Measurements from ENCODE around the gene POLR2L.

POLR2L gene

DNA sequence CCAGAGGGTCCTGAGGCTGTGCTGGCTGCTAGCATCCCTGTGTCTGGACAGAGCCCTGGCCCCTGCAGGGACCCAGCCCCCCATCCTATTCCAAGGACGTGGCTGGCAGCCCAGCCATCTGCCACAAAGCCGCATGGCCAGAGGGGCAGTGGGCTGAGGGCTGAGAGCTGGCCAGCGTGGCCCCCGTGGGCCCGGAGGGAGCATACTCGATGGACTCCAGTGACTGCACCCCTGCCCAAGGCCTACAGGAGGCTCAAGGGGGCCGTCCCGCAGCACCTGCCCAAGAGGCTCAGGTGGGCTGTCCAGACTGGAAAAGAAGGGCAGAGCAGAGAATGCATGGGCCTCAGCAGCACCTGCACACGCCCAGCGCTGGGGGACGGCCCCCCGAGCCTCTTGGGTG, 13.5 kb upstream of the POLR2L start:
- DNase-seq (ENCODE audit: low read depth) = no peak
- TF ChIP-seq, protein P1, sequence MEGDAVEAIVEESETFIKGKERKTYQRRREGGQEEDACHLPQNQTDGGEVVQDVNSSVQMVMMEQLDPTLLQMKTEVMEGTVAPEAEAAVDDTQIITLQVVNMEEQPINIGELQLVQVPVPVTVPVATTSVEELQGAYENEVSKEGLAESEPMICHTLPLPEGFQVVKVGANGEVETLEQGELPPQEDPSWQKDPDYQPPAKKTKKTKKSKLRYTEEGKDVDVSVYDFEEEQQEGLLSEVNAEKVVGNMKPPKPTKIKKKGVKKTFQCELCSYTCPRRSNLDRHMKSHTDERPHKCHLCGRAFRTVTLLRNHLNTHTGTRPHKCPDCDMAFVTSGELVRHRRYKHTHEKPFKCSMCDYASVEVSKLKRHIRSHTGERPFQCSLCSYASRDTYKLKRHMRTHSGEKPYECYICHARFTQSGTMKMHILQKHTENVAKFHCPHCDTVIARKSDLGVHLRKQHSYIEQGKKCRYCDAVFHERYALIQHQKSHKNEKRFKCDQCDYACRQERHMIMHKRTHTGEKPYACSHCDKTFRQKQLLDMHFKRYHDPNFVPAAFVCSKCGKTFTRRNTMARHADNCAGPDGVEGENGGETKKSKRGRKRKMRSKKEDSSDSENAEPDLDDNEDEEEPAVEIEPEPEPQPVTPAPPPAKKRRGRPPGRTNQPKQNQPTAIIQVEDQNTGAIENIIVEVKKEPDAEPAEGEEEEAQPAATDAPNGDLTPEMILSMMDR (IDR thresholded peaks at IDR 0.05; ENCODE audit: low read depth, low read length, missing control alignments) = no peak
- H3K4me3 ChIP-seq (ENCODE audit: low read depth, low read length) = no peak overlapping the region

DNA sequence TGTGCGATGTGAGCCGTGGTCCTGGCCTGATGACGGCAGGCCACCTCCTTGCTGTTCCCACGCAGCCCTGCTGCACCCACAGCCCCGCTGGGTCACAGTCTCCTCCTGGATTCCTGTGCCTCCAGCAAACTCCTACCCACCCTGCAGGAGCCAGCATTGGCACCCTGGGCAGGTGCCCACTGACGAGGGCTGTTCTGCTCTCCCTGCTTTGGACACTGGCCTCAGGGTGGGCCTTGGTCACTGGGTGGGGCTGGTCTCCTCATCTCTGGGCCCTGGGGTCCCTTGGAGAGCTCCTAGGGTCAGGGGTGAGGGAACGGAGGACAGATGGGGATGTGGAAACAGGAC, 13.0 kb upstream of the POLR2L start:
- no peak for DNase-seq (ENCODE audit: low read depth)
- no peak overlapping the region for H3K4me3 ChIP-seq (ENCODE audit: low read depth, low read length)
- TF ChIP-seq, protein P1 (IDR thresholded peaks at IDR 0.05; ENCODE audit: low read depth, low read length, missing control alignments) = no peak

DNA sequence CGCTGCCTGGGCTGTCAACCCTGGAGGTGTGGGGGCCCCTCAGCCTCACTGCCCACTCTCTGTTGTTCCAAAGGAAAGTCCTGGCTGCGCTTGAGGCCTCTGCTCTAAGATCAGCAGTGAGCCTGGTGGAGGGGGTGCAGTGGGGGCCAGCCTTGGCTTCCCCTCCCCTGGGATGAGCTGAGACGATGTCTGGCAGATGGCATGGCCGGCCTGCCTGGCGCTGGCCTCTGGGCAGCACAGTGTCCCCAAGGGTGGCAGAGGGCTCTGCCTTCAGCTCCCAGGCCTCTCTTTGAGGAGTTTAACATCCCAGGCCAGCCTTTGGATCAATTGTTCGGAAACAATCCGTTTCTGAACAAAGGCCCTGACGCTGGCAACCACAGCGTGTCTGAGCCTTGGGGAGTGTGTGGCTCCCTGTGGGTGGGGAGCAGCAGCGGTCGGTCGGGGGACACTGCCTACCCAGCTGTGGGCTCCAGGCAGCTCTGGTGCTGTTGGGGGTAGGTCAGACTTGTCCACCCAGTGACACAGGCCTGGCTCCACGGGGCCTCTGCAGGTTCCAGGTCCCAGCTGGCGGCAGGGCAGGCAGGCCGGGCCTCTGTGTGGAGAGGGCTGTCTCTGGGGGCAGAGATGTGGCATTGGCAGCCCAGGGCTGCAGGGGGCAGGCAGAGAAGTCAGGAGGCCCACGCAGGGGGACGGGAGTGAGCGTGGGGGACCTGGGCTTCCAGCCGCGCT, 12.4 kb upstream of the POLR2L start:
- TF ChIP-seq, protein P1 (IDR thresholded peaks at IDR 0.05; ENCODE audit: low read depth, low read length, missing control alignments) = no peak
- no peak overlapping the region for H3K4me3 ChIP-seq (ENCODE audit: low read depth, low read length)
- DNase-seq (ENCODE audit: low read depth) = no peak

DNA sequence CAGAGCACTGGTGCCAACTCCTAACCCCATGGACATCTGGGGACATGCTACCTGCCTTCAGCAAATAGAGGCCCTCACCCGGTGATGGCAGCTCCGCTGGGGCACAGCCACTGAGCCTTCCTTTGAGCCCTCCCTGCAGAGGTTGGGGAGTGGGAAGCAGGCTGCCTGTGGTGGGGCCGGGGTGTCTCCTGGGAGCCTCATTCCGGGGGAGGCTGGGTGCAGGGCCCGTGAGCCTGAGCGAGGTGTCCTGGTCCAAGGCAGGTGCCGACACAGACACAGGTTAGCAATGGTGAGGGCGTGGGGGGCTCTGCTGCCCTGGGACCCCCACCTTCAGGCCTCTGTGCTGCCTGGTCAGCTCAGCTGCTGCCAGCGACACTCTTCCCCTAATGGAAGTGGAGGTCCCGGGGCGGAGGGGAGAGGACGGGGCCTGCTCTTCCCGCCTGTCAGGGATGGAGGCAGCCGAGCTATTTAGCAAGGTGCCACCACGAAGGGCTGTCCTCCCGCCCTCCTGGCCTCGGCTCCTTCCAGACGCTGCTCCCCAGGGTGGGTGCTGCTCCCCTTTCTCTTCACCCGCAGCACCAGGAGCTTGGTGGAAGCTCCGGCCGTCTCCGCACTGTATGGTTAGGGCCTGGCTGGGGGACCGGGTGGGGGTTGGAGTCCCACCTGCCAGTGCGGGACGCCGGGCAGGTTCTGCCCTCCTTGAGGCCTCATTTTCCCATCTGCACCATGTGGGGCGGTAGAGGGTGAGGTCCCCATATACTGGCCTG, 11.5 kb upstream of the POLR2L start:
- DNase-seq (ENCODE audit: low read depth) = no peak
- TF ChIP-seq, protein P1 (IDR thresholded peaks at IDR 0.05; ENCODE audit: low read depth, low read length, missing control alignments) = no peak
- H3K4me3 ChIP-seq (ENCODE audit: low read depth, low read length) = no peak overlapping the region

DNA sequence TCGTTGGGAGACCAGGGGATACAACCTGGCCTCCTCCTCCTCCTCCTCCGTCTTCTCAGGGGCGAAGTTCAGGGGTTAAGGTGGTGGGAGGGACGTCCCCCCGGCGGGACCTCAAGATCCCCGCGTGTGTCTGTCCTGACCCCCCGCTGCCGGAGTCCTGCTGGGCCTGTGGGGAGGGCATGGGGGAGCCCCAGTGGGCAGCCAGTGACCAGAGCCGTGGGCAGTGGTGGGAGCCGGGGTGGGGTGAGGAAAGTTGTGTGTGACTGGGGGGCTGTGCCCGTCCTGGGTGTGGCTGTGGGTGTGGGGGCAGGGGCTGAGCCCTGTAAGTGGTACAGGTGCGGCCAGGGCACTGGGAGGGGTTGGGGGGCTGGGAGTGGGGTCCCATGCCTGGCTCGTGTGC, 10.4 kb upstream of the POLR2L start:
- TF ChIP-seq, protein P1 (IDR thresholded peaks at IDR 0.05; ENCODE audit: low read depth, low read length, missing control alignments) = no peak
- no peak for DNase-seq (ENCODE audit: low read depth)
- H3K4me3 ChIP-seq (ENCODE audit: low read depth, low read length) = no peak overlapping the region

DNA sequence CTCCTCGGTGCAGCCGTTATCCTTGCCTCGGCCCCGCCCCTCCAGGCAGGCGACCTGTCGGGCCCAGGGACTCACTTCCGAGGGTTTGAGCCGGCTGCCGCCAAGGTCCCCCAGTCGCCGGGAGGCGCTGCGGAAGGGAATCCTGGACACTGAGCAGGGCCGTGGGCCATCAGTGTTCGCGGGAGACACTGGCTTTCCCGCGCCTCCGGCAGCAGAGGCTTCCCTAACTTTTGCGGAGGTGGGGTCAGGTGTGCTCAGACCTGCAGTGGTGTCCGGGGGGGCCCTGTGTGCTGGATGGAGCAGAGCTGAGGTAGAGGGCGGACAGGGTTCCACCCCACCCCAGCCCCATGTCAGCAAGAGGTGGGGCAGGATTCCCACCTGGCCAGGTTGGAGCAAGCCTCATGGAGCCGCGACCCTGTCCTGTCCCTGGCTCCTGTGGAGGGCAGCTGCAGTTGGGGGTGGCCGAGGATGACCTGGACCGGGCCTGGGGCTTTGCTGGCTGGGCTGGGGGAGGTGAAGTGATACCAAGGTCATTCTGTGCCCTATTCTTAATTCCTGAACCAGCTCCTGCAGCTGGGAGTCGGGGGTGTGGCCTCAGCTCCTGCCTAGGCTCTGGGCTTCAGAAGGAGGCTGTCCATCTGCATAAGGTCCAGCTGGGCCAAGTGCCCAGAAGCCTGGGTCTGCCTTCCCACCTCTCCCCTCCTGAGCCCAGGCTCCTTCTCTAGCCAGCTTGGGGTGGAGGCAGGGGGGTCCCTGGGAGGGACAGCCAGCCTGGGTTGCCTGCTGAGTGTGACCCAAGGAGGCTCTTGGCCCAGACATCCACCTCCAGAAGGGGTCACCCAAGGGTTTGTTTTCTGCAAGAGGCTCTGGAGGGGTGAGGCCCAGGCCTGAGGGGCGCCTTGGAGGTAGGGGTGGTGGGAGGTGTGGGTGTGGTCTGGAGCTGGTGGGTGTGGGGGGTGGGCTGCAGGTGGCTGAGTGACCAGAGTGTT, 8.7 kb upstream of the POLR2L start:
- DNase-seq (ENCODE audit: low read depth) = no peak
- no peak overlapping the region for H3K4me3 ChIP-seq (ENCODE audit: low read depth, low read length)
- TF ChIP-seq, protein P1 (IDR thresholded peaks at IDR 0.05; ENCODE audit: low read depth, low read length, missing control alignments) = peak; percentile 34
